Keratinocyte (primary cell): ENCODE measurements around the gene GPM6B. TPM values are rescaled to one million over a fixed set of nuclear protein-coding genes. Genes with fewer than 3 reads are reported as not detected.
A peak's percentile ranks its signal among the peaks of the same experiment; 100 is the strongest.

Source experiments
- DNase-seq: peaks from one replicate; pipeline ENCODE4 v3.0.0-alpha.2; 2011; ENCODE audit warnings: low read depth, missing footprints, low spot score
- FAIRE-seq: peaks from 2 replicates; lab custom pipeline; 2011; peaks lifted over from hg19 to GRCh38; lab: Jason Lieb, UNC
- H2AFZ ChIP-seq: 2 replicates; pipeline ENCODE4 v1.6.0; 2012; ENCODE audit warnings: low read length, control low read depth, inconsistent platforms; ENCODE audit not compliant: control insufficient read depth
- H3K27ac ChIP-seq: 2 replicates; pipeline ENCODE4 v1.5.1; 2011; ENCODE audit warnings: low read length; ENCODE audit not compliant: control insufficient read depth, insufficient read depth
- H3K27me3 ChIP-seq: 3 replicates; pipeline ENCODE4 v1.6.0; 2011; ENCODE audit warnings: low read length; ENCODE audit not compliant: control insufficient read depth, insufficient read depth; ENCODE audit errors: extremely low read depth
- H3K36me3 ChIP-seq, 2 experiments: 2 replicates in 1 of 2; 3 replicates in 1 of 2; pipeline ENCODE4 v1.5.1; 2011; ENCODE audit warnings: low read length in 2 of 2, mild to moderate bottlenecking in 1 of 2; ENCODE audit not compliant: control insufficient read depth in 2 of 2, insufficient read depth in 2 of 2; ENCODE audit errors: extremely low read depth in 1 of 2
- H3K4me1 ChIP-seq: 3 replicates; pipeline ENCODE4 v1.5.1; 2011; ENCODE audit warnings: low read length; ENCODE audit not compliant: control insufficient read depth, insufficient read depth; ENCODE audit errors: extremely low read depth
- H3K4me2 ChIP-seq: 3 replicates; pipeline ENCODE4 v1.6.0; 2011; ENCODE audit warnings: low read depth, low read length; ENCODE audit not compliant: control insufficient read depth, insufficient read depth; ENCODE audit errors: extremely low read depth
- H3K4me3 ChIP-seq, 3 experiments: fragments of 200-600 bp in 1 of 3; sonication (generic) in 1 of 3; 2 replicates in 2 of 3; 3 replicates in 1 of 3; pipeline ENCODE4 v1.5.1; 2011 to 2016; ENCODE audit warnings: low read length in 3 of 3, mild to moderate bottlenecking in 3 of 3, control low read depth in 2 of 3, inconsistent platforms in 1 of 3, low read depth in 1 of 3, mixed read lengths in 1 of 3, mixed run types in 1 of 3, moderate library complexity in 1 of 3; ENCODE audit not compliant: control insufficient read depth in 2 of 3, insufficient read depth in 2 of 3; ENCODE audit errors: extremely low read depth in 1 of 3
- H3K79me2 ChIP-seq: 2 replicates; pipeline ENCODE4 v1.6.0; 2012; ENCODE audit warnings: low read length; ENCODE audit not compliant: control insufficient read depth, insufficient read depth
- H3K9ac ChIP-seq: 3 replicates; pipeline ENCODE4 v1.6.0; 2011; ENCODE audit warnings: low read length; ENCODE audit not compliant: control insufficient read depth, insufficient read depth; ENCODE audit errors: extremely low read depth
- H3K9me1 ChIP-seq: 3 replicates; pipeline ENCODE4 v1.6.0; 2011; ENCODE audit warnings: low read length; ENCODE audit not compliant: control insufficient read depth, insufficient read depth; ENCODE audit errors: extremely low read depth
- H3K9me3 ChIP-seq: 2 replicates; pipeline ENCODE4 v1.5.1; 2012; ENCODE audit warnings: low read depth, low read length; ENCODE audit not compliant: control insufficient read depth
- H4K20me1 ChIP-seq: 3 replicates; pipeline ENCODE4 v1.6.0; 2011; ENCODE audit warnings: low read length; ENCODE audit not compliant: control insufficient read depth, insufficient read depth; ENCODE audit errors: extremely low read depth
- EZH2 ChIP-seq: IDR thresholded peaks from one replicate; pipeline ENCODE4 v1.6.1; 2012; ENCODE audit warnings: inconsistent platforms, mild to moderate bottlenecking, low read length, moderate library complexity
- dilution Hi-C: fragments of 300-500 bp; cut with MboI; formaldehyde crosslinking; loops from one replicate; pipeline ENCODE4 v1.7.0; 2020; ENCODE audit warnings: low sequenced_read_pairs; ENCODE audit not compliant: extremely low pct_ligation_motif_present
- polyA plus RNA-seq, 5 experiments: library from polyadenylated mRNA; depleted of rRNA in 3 of 5; stranded (reverse) in 3 of 5; stranded (forward) in 1 of 5; unstranded in 1 of 5; fragments of >200 nt; gene quantifications; 1 replicate in 1 of 5; 2 replicates in 3 of 5; 3 replicates in 1 of 5; pipeline versions ENCODE4 v1.2.1 to v1.2.3, GENCODE V29; 2011 to 2012; ENCODE audit warnings: missing spikeins in 2 of 5, low read depth in 1 of 5, low replicate concordance in 1 of 5
- TF ChIP-seq, protein P1 (sequence below), 3 experiments: IDR thresholded peaks in 1 of 3; conservative IDR thresholded peaks in 1 of 3; optimal IDR thresholded peaks in 1 of 3; 2 replicates in 2 of 3; 3 replicates in 1 of 3; pipeline versions ENCODE3 to v1.5.1; 2011; ENCODE audit warnings: low read length in 3 of 3, mild to moderate bottlenecking in 3 of 3, moderate library complexity in 2 of 3, control low read depth in 1 of 3, inconsistent platforms in 1 of 3; ENCODE audit not compliant: insufficient read depth in 2 of 3; ENCODE audit errors: extremely low read depth in 1 of 3

The GPM6B gene
- polyA plus RNA-seq, 1 donor (not counting 4 experiments of a cell fraction or from before 2014, with no cell fraction given), result 0.26 TPM

DNA sequence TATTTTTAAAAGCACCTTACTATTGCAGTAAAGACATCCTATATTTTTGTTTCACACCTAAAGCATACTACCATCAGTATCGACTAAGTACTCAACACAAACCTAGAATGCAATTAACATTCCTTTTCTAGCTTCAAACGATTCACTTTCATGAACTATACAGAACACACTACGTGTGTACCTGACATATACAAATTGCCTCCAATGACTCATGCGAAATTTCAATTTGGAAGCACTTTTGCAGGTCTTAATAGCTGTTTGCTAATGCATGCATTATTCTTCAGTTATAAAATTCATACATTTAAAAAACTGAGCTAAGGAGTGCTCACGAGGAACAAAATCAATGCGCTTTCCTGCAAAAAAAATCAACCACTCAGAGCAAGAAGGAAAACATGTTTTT lies 19.7 kb upstream of the GPM6B start:
- no peak overlapping the region for H3K4me3 ChIP-seq

GRCh38 chrX:13835825-13836224 lies 18.9 kb upstream of the GPM6B start:
- no peak overlapping the region for H3K4me3 ChIP-seq
- DNase-seq, result no peak
- no peaks in the 10 kb centered on the region for H3K9me1 ChIP-seq
- H3K4me1 ChIP-seq, result no peaks in the 10 kb centered on the region
- no peaks in the 10 kb centered on the region for H3K9me3 ChIP-seq
- peaks cover 13% of the 10 kb centered on the region for H3K27me3 ChIP-seq
- H3K9ac ChIP-seq, result no peak overlapping the region
- H4K20me1 ChIP-seq, result no peaks in the 10 kb centered on the region
- H2AFZ ChIP-seq, result no peak overlapping the region
- dilution Hi-C loops, result no loop called here
- no peaks in the 10 kb centered on the region for H3K79me2 ChIP-seq
- no peaks in the 10 kb centered on the region for H3K36me3 ChIP-seq
- no peak overlapping the region for H3K27ac ChIP-seq
- TF ChIP-seq EZH2, result no peak
- TF ChIP-seq, protein P1, sequence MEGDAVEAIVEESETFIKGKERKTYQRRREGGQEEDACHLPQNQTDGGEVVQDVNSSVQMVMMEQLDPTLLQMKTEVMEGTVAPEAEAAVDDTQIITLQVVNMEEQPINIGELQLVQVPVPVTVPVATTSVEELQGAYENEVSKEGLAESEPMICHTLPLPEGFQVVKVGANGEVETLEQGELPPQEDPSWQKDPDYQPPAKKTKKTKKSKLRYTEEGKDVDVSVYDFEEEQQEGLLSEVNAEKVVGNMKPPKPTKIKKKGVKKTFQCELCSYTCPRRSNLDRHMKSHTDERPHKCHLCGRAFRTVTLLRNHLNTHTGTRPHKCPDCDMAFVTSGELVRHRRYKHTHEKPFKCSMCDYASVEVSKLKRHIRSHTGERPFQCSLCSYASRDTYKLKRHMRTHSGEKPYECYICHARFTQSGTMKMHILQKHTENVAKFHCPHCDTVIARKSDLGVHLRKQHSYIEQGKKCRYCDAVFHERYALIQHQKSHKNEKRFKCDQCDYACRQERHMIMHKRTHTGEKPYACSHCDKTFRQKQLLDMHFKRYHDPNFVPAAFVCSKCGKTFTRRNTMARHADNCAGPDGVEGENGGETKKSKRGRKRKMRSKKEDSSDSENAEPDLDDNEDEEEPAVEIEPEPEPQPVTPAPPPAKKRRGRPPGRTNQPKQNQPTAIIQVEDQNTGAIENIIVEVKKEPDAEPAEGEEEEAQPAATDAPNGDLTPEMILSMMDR (optimal IDR thresholded peaks at IDR 0.05 in 1 of 3, IDR thresholded peaks at IDR 0.05 in 1 of 3, conservative IDR thresholded peaks at IDR 0.05 in 1 of 3; ENCODE audit: extremely low read depth in 1 of 3, insufficient read depth in 2 of 3, low read length in 3 of 3), result no peak
- H3K4me2 ChIP-seq, result no peak overlapping the region
- peak; percentile 17 for FAIRE-seq

More for the DNA sequence above, 19.7 kb upstream of the GPM6B start:
- H3K9me3 ChIP-seq, result no peaks in the 10 kb centered on the region
- no peaks in the 10 kb centered on the region for H4K20me1 ChIP-seq
- H2AFZ ChIP-seq, result no peak overlapping the region
- H3K4me2 ChIP-seq, result no peak overlapping the region
- FAIRE-seq (no peak), DNase-seq (no peak)
- H3K79me2 ChIP-seq, result no peaks in the 10 kb centered on the region
- dilution Hi-C loops, result no loop called here
- H3K36me3 ChIP-seq, result no peaks in the 10 kb centered on the region
- no peaks in the 10 kb centered on the region for H3K9me1 ChIP-seq
- peaks cover 13% of the 10 kb centered on the region for H3K27me3 ChIP-seq
- no peak overlapping the region for H3K27ac ChIP-seq
- no peak overlapping the region for H3K9ac ChIP-seq
- no peak for TF ChIP-seq EZH2
- TF ChIP-seq, protein P1 (optimal IDR thresholded peaks at IDR 0.05 in 1 of 3, IDR thresholded peaks at IDR 0.05 in 1 of 3, conservative IDR thresholded peaks at IDR 0.05 in 1 of 3; ENCODE audit: extremely low read depth in 1 of 3, insufficient read depth in 2 of 3, low read length in 3 of 3), result no peak
- no peaks in the 10 kb centered on the region for H3K4me1 ChIP-seq
